HepG2 (cell line): ENCODE results near the gene HES1.

Experiments used
- BCL3 ChIP-seq: sonication (generic); formaldehyde crosslinking; IDR thresholded peaks from 2 replicates; pipeline ENCODE4 v1.5.1; 2020; ENCODE audit warnings: mild to moderate bottlenecking, missing genetic modification reagents, moderate library complexity
- BRCA1 ChIP-seq: sonication (generic); formaldehyde crosslinking; IDR thresholded peaks from 2 replicates; pipeline ENCODE4 v1.4.0; 2020; ENCODE audit warnings: missing genetic modification reagents
- CC2D1A ChIP-seq: sonication (generic); formaldehyde crosslinking; IDR thresholded peaks from 2 replicates; pipeline ENCODE4 v1.8.1; 2023; ENCODE audit warnings: mild to moderate bottlenecking, missing genetic modification reagents
- ELF1 ChIP-seq: sonication (generic); formaldehyde crosslinking; IDR thresholded peaks from 2 replicates; pipeline ENCODE4 v1.4.0; 2020; ENCODE audit warnings: missing genetic modification reagents
- FOSL1 ChIP-seq: sonication (generic); formaldehyde crosslinking; IDR thresholded peaks from 2 replicates; pipeline ENCODE4 v1.9.0; 2021; ENCODE audit warnings: missing genetic modification reagents, borderline replicate concordance
- HMG20A ChIP-seq: IDR thresholded peaks from 2 replicates; pipeline ENCODE4 v1.6.1; 2016; ENCODE audit warnings: borderline replicate concordance
- NR1H2 ChIP-seq: sonication (generic); formaldehyde crosslinking; IDR thresholded peaks from 2 replicates; pipeline ENCODE4 v1.8.1; 2022; ENCODE audit warnings: low read depth, missing genetic modification reagents, borderline replicate concordance
- RAD21 ChIP-seq: fragments of 450-650 bp; formaldehyde crosslinking; IDR thresholded peaks from 2 replicates; pipeline ENCODE4 v1.5.0; 2020; ENCODE audit warnings: mild to moderate bottlenecking
- SUZ12 ChIP-seq: fragments of 150-350 bp; IDR thresholded peaks from 2 replicates; pipeline ENCODE4 v1.6.1; 2014; ENCODE audit warnings: low read depth, low read length
- TEAD2 ChIP-seq: sonication (generic); formaldehyde crosslinking; IDR thresholded peaks from 2 replicates; pipeline ENCODE4 v1.9.0; 2021; ENCODE audit warnings: missing genetic modification reagents
- ZGPAT ChIP-seq: IDR thresholded peaks from 2 replicates; pipeline ENCODE4 v1.6.1; 2016; ENCODE audit warnings: mild to moderate bottlenecking
- ZNF431 ChIP-seq: sonication (generic); formaldehyde crosslinking; IDR thresholded peaks from 2 replicates; pipeline ENCODE4 v1.9.0; 2022; ENCODE audit warnings: missing genetic modification reagents, low read depth, mild to moderate bottlenecking, borderline replicate concordance
- ZNF780A ChIP-seq: sonication (generic); formaldehyde crosslinking; IDR thresholded peaks from 2 replicates; pipeline ENCODE4 v1.8.0; 2022; ENCODE audit warnings: mild to moderate bottlenecking, missing genetic modification reagents, moderate library complexity

- no peak for TF ChIP-seq BCL3
- TF ChIP-seq FOSL1 (CRISPR knock-in tag): no peak
- TF ChIP-seq ELF1: no peak
- no peak for TF ChIP-seq HMG20A
- no peak for TF ChIP-seq CC2D1A
- no peak for TF ChIP-seq ZNF431 (CRISPR knock-in tag)
- no peak for TF ChIP-seq SUZ12
- no peak for TF ChIP-seq ZGPAT (CRISPR knock-in tag)
- no peak for TF ChIP-seq NR1H2 (CRISPR knock-in tag)
- TF ChIP-seq RAD21 (CRISPR knock-in tag): no peak
- TF ChIP-seq BRCA1 (CRISPR knock-in tag): no peak
- TF ChIP-seq TEAD2 (CRISPR knock-in tag): no peak
- no peak for TF ChIP-seq ZNF780A (CRISPR knock-in tag)
Observed at GRCh38 chr3:194105292-194105691, 30.7 kb upstream of the HES1 start.
